ENCODE measurements around the gene PRRC2C. TPM values are rescaled to one million over a fixed set of nuclear protein-coding genes. Genes with fewer than 3 reads are reported as not detected.

PRRC2C gene
- total and polyA plus RNA-seq, 2 of the 4 experiments (the other 2 are of a cell fraction), result 54.0 to 58.3 TPM

DNA sequence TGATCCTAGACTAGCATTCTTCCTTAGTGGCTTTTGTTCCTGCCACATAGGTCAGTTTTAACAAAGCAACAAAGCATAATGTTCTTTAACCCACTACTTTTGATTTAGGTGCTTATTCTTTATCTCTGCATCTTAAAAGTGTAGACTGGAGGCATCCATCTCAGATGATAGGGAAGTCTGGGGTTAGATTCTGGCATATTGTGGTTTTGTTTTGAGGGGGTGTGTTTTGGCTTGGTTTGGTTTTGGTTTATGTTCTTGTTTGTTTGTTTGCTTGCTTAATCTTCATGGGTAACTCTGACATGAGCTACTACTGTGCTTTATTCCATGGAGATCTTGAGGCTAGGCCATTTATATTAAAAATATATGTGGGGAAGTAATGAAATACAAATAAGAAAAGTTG is 96.4 kb downstream of the PRRC2C start:
- H3K36me3 ChIP-seq (ENCODE audit: control insufficient read depth, insufficient read depth, low read length), result peaks cover 42% of the 10 kb centered on the region
- CTCF ChIA-PET, result no interaction called here

More for the DNA sequence above, 96.4 kb downstream of the PRRC2C start:
- TF ChIP-seq, protein P1, sequence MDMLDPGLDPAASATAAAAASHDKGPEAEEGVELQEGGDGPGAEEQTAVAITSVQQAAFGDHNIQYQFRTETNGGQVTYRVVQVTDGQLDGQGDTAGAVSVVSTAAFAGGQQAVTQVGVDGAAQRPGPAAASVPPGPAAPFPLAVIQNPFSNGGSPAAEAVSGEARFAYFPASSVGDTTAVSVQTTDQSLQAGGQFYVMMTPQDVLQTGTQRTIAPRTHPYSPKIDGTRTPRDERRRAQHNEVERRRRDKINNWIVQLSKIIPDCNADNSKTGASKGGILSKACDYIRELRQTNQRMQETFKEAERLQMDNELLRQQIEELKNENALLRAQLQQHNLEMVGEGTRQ (IDR thresholded peaks at IDR 0.05; ENCODE audit: low read depth, low read length), result no peak
- TF ChIP-seq BHLHE40 (IDR thresholded peaks at IDR 0.05; ENCODE audit: low read depth, low read length), result no peak
- TF ChIP-seq FOS (IDR thresholded peaks at IDR 0.05; ENCODE audit: low read depth, low read length), result no peak
- no peak overlapping the region for H2AK5ac ChIP-seq (ENCODE audit: low read depth, low read length)
- H3K56ac ChIP-seq (ENCODE audit: extremely low read depth, insufficient read depth, low read length), result no peak overlapping the region
- ATAC-seq (ENCODE audit: low read depth) (no peak), DNase-seq (no peak)
- H2AK9ac ChIP-seq (replicated peaks; ENCODE audit: low read depth, low read length, poor library complexity), result no peak overlapping the region
- H3K9me3 ChIP-seq (ENCODE audit: control insufficient read depth, insufficient read depth, low read length), result no peaks in the 10 kb centered on the region
- H2BK15ac ChIP-seq (ENCODE audit: low read depth, low read length), result no peak overlapping the region
- dilution Hi-C loops (cut with HindIII; ENCODE audit: low sequenced_read_pairs, unreplicated experiment), result no loop called here
- peaks cover 17 to 25% of the 10 kb centered on the region in 2 experiments for H3K79me1 ChIP-seq (ENCODE audit: low read depth in 1 of 2, low read length in 2 of 2)
- H4K5ac ChIP-seq (ENCODE audit: low read depth, low read length), result no peak overlapping the region
- no peak overlapping the region for H3K18ac ChIP-seq (ENCODE audit: low read depth, low read length)
- H3K9ac ChIP-seq (ENCODE audit: low read depth, low read length), result no peak overlapping the region
- no peak overlapping the region for H3K23ac ChIP-seq (ENCODE audit: low read depth, low read length)
- POLR2A ChIA-PET (ENCODE audit: unreplicated experiment), result no interaction called here
- BruUV-seq (replicated peaks), result no TSS peak
- in situ Hi-C loops (cut with MboI; ENCODE audit: low sequenced_read_pairs), result no loop called here
- no peaks in the 10 kb centered on the region for H3K27me3 ChIP-seq (ENCODE audit: control insufficient read depth, insufficient read depth, low read length)
- H4K91ac ChIP-seq (ENCODE audit: insufficient read depth, low read depth, low read length), result no peak overlapping the region
- no peak overlapping the region for H4K8ac ChIP-seq (ENCODE audit: low read depth in 2 of 2, low read length in 2 of 2)
- no peak overlapping the region for H2BK20ac ChIP-seq (ENCODE audit: low read depth, low read length)
- H2BK120ac ChIP-seq (ENCODE audit: low read depth, low read length), result no peak overlapping the region
- no peak overlapping the region for H3K4me3 ChIP-seq (ENCODE audit: insufficient read depth, low read depth, low read length)
- no peak overlapping the region for H3K14ac ChIP-seq (replicated peaks; ENCODE audit: low read depth, low read length)
- H3K4ac ChIP-seq (ENCODE audit: low read depth, low read length), result no peak overlapping the region
- H4K20me1 ChIP-seq (ENCODE audit: insufficient read depth, low read length), result no peaks in the 10 kb centered on the region
- no peak overlapping the region for H2AFZ ChIP-seq (replicated peaks; ENCODE audit: low read length, poor library complexity)
- H3K4me2 ChIP-seq (ENCODE audit: low read depth, low read length), result no peak overlapping the region
- no peak overlapping the region for H3K27ac ChIP-seq (ENCODE audit: insufficient read depth, low read length)
- no peaks in the 10 kb centered on the region for H3K4me1 ChIP-seq (ENCODE audit: control insufficient read depth, insufficient read depth, low read length)
- no peak overlapping the region for H2BK5ac ChIP-seq (ENCODE audit: low read depth, low read length, poor library complexity, severe bottlenecking)
- intact Hi-C loops (cut with micrococcal nuclease), result no loop called here
- peaks cover 3% of the 10 kb centered on the region; the same call in 1 of the 2 replicates for H3K9me1 ChIP-seq (ENCODE audit: insufficient read depth, low read length)

Measured in IMR-90 (cell line).